BJ (cell line): Measurements from ENCODE around the gene SND1. TPM values are rescaled to one million over a fixed set of nuclear protein-coding genes. Genes with fewer than 3 reads are reported as not detected.

Source experiments
- CTCF ChIA-PET: fragments of 350-600 bp; formaldehyde crosslinking; extraction: SDS; loops from one replicate; lab custom pipeline; 2021; ENCODE audit warnings: antibody characterized with exemption, inconsistent platforms; lab: Yijun Ruan, JAX
- POLR2A ChIA-PET: fragments of 300-600 bp; sonication (Branson Sonifier 250); formaldehyde crosslinking; extraction: SDS; loops from one replicate; lab custom pipeline; 2021; ENCODE audit warnings: antibody characterized with exemption; lab: Charles Lee
- DNase-seq: peaks from one replicate; pipeline ENCODE4 v3.0.0-alpha.2; 2011; ENCODE audit warnings: low read depth
- H3K27me3 ChIP-seq: 2 replicates; pipeline ENCODE4 v1.6.0; 2011; ENCODE audit warnings: low read length; ENCODE audit not compliant: control insufficient read depth, insufficient read depth
- H3K36me3 ChIP-seq: 2 replicates; pipeline ENCODE4 v1.5.1; 2011; ENCODE audit warnings: low read length; ENCODE audit not compliant: control insufficient read depth, insufficient read depth
- H3K4me3 ChIP-seq: 2 replicates; pipeline ENCODE4 v1.5.1; 2011; ENCODE audit warnings: low read depth, mild to moderate bottlenecking, control low read depth, low read length
- polyA plus RNA-seq: library from polyadenylated mRNA; depleted of rRNA; stranded (reverse); fragments of >200 nt; gene quantifications from 2 replicates; pipeline ENCODE4 v1.2.3, GENCODE V29; 2011
- TF ChIP-seq, protein P1 (sequence below): IDR thresholded peaks from 2 replicates; pipeline ENCODE4 v1.5.1; 2011; ENCODE audit warnings: low read depth, mild to moderate bottlenecking, control low read depth, inconsistent platforms, low read length, moderate library complexity; ENCODE audit not compliant: insufficient read depth

The SND1 gene
- polyA plus RNA-seq, 1 experiment = 203 TPM

- TF ChIP-seq, protein P1, sequence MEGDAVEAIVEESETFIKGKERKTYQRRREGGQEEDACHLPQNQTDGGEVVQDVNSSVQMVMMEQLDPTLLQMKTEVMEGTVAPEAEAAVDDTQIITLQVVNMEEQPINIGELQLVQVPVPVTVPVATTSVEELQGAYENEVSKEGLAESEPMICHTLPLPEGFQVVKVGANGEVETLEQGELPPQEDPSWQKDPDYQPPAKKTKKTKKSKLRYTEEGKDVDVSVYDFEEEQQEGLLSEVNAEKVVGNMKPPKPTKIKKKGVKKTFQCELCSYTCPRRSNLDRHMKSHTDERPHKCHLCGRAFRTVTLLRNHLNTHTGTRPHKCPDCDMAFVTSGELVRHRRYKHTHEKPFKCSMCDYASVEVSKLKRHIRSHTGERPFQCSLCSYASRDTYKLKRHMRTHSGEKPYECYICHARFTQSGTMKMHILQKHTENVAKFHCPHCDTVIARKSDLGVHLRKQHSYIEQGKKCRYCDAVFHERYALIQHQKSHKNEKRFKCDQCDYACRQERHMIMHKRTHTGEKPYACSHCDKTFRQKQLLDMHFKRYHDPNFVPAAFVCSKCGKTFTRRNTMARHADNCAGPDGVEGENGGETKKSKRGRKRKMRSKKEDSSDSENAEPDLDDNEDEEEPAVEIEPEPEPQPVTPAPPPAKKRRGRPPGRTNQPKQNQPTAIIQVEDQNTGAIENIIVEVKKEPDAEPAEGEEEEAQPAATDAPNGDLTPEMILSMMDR = no peak
- ChIA-PET CTCF (no interaction called here), POLR2A (no interaction called here)
- no peaks in the 10 kb centered on the region for H3K27me3 ChIP-seq
- no peaks in the 10 kb centered on the region for H3K36me3 ChIP-seq
- DNase-seq = no peak
- no peak overlapping the region for H3K4me3 ChIP-seq
Observed at GRCh38 chr7:127766831-127767459, 115.0 kb downstream of the SND1 start.

DNA sequence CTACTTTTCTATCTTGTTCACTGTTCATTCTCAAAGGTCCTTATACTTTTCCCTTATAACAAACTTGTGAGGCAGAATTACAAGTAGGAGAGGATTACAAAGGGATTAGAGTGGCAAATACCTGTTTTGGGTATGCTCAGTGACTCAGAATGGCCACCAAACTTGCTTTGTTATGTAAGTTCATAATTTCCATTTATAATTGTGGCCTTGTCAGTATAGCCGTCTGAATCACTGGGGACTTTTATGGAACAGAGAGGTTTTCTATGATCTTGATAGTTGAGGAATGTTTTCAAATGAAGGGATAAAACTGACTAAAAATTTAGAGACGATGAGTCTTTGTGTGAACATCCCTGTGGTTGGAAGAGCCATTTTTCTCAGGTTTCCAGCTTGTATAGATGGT, 116.2 kb downstream of the SND1 start:
- Histone ChIP-seq H3K36me3 (no peaks in the 10 kb centered on the region), H3K27me3 (no peaks in the 10 kb centered on the region), H3K4me3 (no peak overlapping the region)
- TF ChIP-seq, protein P1 = no peak
- POLR2A ChIA-PET = no interaction called here
- CTCF ChIA-PET = no interaction called here
- DNase-seq = no peak

- TF ChIP-seq, protein P1 = no peak
- no peaks in the 10 kb centered on the region for H3K27me3 ChIP-seq
- no peaks in the 10 kb centered on the region for H3K36me3 ChIP-seq
- DNase-seq = no peak
- CTCF ChIA-PET = no interaction called here
- H3K4me3 ChIP-seq = no peak overlapping the region
- POLR2A ChIA-PET = no interaction called here
Observed at GRCh38 chr7:127769137-127769536, 117.1 kb downstream of the SND1 start.

DNA sequence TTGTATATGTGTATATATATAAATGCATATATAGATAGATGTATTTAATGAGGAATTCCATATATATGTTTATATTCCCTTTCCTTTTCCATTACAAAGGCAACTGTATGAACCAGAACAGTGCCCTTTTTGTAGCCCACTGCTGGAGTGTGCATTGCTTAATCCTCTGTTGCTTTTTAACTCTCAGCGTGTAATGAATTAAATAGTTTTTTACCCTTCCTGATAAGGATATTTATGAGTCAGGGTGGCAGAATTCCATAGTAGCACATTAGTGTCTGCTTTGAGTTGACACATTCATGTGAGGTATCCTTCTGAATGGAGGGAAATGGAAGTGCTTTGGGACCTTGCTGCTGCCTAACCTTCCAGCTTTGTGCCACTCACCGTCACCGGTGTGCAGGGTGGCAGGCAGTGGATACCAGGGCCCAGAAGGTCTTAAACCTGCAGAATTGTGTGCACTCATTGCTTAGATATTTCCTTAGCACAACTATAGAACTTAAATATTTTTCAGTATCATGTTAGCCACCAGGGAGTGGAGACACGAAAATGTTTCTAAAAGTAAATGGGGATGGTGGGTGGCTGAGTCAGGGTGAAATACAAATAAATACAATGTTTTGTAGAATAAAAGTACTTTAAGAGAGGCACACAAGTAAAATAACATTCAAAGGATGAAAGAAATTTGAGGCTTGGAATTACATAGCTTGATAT, 117.9 kb downstream of the SND1 start:
- ChIA-PET CTCF (interaction anchor here (1.1 to 1.2 kb wide), 2 partner anchors 44 to 62 kb away, joined by 3 read pairs; no protein-coding TSS in a partner anchor), POLR2A (no interaction called here)
- no peak for DNase-seq
- Histone ChIP-seq H3K4me3 (no peak overlapping the region), H3K36me3 (no peaks in the 10 kb centered on the region), H3K27me3 (no peaks in the 10 kb centered on the region)
- TF ChIP-seq, protein P1 = no peak

- CTCF ChIA-PET = interaction anchor here (1.2 kb wide), 1 partner anchor 63 kb away, joined by 3 read pairs; no protein-coding TSS in a partner anchor
- POLR2A ChIA-PET = no interaction called here
- Histone ChIP-seq H3K36me3 (no peaks in the 10 kb centered on the region), H3K4me3 (no peak overlapping the region), H3K27me3 (no peaks in the 10 kb centered on the region)
- DNase-seq = no peak
- TF ChIP-seq, protein P1 = no peak
Observed at GRCh38 chr7:127770885-127771284, 118.9 kb downstream of the SND1 start.
